Activated CD4-positive, alpha-beta T cell treated with anti-CD3 and anti-CD28 coated beads, Interleukin-2, Interleukin-4, amounts not matched to agents 100 ng/mL and 50 ng/mL, durations not matched to agents 16 hours and 8 hours (primary cell): Measurements from ENCODE around the gene POLR2E.

ENCODE experiments used
- DNase-seq: peaks from one replicate; pipeline ENCODE4 v3.0.0-alpha.2; 2020; ENCODE audit warnings: low spot score

The POLR2E gene

DNA sequence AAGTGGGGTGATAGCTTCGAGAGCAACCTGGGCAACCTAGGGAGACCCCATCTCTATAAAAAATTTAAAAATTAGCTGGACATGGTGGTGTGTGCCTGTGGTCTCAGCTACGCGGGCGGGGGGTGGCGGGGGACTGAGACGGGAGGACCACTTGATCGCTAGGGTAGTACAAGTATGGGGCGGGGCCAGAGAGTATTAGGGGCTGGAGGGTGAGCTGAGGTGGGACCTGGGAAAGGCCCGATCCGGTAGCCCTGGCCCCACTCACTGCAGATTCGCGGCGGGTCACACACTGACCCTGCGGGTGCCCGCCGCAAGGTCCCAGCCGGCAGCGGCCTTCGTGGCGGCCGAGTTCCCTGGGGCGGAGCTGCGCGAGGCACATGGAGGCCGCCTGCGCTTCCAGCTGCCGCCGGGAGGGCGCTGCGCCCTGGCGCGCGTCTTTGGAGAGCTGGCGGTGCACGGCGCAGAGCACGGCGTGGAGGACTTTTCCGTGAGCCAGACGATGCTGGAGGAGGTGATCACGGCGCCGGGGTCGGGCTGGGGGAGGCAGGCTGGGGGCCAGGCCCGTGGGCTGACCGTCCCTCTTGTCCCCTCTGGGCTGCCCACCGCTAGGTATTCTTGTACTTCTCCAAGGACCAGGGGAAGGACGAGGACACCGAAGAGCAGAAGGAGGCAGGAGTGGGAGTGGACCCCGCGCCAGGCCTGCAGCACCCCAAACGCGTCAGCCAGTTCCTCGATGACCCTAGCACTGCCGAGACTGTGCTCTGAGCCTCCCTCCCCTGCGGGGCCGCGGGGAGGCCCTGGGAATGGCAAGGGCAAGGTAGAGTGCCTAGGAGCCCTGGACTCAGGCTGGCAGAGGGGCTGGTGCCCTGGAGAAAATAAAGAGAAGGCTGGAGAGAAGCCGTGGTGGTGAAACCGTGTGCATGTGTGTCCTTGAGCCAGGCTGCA lies 30.2 kb downstream of the POLR2E start:
- peak; percentile 75 for DNase-seq

DNA sequence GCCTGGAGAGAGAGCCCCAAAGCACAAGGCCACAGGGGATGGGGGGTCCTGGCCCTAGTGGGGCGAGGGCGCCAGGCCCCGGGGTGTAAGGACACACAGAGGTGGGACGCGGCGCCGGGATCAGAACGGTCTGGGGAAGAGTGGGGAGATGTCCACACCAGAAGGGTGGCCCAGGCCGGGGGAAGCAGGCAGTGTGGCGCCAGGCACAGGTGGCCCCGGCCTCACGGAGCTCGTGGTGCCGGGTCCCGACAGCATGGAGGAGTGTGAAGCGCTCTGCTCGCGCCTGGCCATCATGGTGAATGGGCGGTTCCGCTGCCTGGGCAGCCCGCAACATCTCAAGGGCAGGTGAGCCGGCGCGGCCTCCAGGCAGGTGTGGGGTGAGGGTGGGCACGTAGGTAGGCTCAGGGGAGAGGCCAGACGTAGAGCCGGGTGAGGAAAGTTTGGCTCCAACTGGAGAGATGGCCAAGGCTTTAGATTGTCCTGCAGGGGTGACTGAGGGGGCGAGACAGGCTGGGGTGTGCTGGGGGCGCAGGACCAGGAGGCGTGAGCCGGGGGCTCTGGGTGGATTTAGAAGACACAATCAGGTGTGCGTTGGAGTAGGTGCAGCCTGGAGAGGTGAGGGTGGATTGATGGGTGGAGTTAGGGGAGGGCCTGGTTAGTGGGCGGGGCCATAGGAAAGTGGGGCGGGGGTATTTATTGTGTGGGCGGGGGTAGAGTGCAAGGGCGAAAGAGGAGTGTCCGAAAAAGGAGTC lies 31.1 kb downstream of the POLR2E start:
- no peak for DNase-seq

DNA sequence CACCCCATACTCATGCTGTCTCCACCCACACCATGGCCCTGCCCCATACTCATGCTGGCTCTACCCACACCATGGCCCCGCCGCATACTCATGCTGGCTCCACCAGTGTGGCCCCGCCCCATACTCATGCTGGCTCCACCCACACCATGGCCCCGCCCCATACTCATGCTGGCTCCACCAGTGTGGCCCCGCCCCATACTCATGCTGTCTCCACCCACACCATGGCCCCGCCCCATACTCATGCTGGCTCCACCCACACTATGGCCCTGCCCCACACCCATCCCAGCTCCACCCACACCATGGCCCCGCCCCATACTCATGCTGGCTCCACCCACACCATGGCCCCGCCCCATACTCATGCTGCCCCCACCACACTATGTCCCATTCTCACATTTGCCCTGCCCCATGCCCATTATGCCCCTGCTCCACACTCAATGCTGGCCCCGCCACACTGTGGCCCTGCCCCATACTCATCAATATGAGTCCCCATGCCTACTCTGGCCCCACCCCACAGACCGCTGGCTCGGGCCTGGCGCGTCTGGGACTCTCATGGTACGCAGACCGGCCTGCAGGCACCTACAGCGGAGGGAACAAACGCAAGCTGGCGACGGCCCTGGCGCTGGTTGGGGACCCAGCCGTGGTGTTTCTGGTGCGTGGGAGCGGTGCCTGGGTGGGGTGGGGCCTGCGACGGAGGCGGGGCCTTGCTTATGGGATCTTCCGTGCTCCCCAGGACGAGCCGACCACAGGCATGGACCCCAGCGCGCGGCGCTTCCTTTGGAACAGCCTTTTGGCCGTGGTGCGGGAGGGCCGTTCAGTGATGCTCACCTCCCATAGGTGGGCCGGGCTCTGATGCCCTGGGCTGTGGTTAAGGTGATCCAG lies 31.9 kb downstream of the POLR2E start:
- peak; percentile 55 for DNase-seq

DNA sequence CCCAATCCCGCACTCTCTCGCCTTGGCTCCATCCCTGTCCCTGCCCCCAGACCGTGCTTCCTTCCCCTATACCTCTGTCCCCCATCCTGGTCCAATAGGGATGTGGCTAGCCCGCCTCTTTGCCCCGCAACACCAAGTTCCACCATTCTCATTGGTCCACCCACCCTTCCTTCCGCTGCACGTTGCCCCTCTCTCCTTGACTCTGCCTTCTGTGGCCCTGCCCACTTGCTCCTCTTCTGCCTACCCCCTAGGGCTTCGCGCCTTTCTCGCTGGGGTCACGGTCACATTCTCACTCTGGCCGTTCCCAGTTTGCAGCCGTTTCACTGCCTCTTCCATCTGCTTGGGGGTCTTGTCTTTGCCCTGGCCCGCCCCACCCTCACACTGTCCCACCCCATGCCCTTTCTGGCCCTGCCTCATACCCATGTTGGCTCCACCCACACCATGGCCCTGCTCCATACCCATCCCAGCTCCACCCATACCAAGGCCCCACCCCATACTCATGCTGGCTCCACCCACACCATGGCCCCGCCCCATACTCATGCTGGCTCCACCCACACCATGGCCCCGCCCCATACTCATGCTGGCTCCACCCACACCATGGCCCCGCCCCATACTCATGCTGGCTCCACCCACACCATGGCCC lies 32.7 kb downstream of the POLR2E start:
- no peak for DNase-seq

DNA sequence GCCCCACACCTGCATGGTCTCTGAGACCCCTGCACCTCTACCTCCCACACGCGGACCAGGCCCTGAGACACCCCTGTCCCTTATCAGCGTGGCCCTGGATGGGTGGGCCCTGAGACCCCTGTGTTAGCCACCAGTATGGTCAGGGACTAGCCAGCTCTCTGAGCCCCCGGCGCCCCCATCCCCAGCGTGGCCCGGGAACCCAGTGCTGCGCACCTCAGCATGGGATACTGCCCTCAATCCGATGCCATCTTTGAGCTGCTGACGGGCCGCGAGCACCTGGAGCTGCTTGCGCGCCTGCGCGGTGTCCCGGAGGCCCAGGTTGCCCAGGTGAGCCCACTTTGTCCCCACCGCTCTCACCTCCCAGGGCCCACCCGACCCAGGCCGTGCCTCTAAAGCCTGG lies 33.2 kb downstream of the POLR2E start:
- DNase-seq = no peak

DNA sequence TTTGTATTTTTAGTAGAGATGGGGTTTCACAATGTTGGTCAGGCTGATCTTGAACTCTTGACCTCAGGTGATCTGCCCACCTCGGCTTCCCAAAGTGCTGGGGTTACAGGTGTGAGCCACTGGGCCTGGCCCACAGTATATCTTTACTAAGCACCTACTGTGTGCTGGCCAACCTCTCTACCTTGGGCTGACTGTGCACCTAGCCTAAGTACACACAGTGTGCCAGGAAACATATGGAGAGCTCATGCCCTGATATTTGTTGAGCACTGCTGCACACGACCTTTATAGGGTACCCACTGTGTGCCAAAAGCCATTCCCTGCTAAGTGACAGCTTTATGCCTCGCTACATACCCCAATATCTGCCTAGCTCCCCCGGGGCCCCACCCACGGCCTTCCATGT lies 34.5 kb downstream of the POLR2E start:
- DNase-seq = no peak

DNA sequence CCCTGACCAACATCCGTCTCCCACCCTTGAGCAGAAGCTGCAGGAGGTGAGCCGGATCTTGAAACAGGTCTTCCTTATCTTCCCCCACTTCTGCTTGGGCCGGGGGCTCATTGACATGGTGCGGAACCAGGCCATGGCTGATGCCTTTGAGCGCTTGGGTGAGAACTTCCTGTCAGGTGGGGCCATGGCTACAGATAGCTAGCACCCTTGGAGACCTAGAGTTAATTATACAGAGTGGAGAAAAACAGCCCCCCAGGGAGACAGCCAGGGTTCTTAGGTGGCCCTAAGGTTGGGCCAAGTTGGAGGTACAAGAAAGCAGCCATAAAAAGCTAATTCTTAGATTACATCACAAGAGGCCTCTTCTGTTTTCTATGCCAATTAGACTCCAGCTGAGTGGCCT lies 37.1 kb downstream of the POLR2E start:
- DNase-seq = no peak

DNA sequence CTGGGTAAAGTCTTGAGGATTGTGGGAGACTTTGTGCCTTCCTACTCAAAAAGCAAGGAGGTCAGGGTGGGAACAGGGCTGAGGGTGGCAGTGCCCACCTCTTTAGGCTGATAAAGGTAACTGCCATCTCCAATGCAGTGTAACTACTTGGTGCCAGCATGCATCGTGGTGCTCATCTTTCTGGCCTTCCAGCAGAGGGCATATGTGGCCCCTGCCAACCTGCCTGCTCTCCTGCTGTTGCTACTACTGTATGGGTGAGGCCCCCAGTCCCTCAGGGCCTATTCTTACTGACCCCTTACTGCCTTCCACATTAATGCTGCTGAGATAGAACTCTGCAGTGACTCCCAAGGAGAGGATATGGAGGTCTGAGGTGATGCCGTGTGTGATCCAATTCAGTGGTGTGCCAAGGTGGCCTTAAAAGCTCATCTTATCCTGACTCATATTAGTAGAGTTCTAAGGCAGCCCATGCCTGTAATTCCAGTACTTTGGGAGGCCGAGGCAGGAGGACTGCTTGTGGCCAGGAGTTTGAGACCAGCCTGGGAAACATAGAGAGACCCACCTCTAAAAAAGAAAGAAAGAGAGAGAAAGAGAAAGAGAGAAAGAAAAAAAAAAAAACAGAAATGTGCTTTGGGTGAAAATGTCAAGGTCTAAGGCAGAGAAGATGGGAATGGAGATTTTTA lies 37.9 kb downstream of the POLR2E start:
- peak; percentile 57 for DNase-seq

DNA sequence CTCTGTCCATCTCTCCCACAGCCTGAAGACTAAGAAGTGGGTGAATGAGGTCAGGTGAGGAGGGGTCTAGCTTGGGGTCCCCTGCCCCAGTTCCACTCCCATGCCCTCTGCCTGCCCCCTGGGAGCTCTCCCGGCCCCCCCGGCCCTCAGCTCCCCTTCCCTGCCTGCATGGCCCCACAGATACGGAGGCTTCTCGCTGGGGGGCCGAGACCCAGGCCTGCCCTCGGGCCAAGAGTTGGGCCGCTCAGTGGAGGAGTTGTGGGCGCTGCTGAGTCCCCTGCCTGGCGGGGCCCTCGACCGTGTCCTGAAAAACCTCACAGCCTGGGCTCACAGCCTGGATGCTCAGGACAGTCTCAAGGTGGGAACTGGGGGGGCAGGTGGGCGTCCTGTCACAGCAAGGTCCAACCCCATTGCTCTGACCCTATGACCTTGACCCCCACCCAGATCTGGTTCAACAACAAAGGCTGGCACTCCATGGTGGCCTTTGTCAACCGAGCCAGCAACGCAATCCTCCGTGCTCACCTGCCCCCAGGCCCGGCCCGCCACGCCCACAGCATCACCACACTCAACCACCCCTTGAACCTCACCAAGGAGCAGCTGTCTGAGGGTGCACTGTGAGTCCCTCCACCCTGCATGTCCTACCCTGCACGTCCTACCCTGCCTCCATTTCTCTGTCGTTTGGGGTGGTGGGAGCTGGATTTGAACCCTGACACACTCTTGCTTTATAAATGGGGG lies 39.1 kb downstream of the POLR2E start:
- no peak for DNase-seq

DNA sequence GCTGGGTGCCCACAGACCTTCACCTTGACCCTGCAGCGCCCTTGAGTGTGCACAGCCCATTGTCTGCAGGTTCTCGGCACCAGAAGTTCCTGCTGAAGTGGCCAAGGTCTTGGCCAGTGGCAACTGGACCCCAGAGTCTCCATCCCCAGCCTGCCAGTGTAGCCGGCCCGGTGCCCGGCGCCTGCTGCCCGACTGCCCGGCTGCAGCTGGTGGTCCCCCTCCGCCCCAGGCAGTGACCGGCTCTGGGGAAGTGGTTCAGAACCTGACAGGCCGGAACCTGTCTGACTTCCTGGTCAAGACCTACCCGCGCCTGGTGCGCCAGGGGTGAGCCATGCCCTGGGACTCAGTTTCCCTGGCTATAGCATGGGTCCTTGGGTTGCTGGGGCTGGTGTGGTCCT lies 40.1 kb downstream of the POLR2E start:
- no peak for DNase-seq

DNA sequence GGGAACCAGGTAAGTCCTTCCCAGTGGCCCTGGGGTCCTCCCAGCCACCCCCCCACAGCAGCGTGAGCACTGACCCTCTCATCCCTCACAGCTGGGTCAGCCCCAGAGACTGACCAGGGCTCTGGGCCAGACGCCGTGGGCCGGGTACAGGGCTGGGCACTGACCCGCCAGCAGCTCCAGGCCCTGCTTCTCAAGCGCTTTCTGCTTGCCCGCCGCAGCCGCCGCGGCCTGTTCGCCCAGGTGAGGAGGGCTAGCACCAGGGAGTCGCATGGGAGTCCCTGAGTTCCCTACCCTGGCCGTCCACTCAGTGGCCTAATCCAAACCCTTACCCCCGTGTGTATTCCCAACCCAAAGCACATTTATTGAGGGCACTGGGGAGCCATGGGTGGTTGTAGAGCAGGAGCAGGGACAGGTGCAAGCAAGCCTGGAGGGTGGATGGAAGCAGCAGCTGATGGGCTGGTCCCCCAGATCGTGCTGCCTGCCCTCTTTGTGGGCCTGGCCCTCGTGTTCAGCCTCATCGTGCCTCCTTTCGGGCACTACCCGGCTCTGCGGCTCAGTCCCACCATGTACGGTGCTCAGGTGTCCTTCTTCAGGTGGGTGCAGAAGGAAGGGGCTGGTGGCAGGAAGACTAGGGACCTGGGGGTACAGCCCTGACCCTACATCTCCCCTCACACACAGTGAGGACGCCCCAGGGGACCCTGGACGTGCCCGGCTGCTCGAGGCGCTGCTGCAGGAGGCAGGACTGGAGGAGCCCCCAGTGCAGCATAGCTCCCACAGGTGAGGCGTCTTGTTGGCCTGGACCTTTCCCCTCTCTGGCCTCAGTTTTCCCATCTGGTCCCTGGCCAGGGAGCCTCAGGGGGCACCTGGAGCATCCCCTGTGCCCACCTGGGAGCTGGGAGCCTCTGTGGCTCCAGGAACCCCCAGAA lies 40.8 kb downstream of the POLR2E start:
- DNase-seq = no peak

DNA sequence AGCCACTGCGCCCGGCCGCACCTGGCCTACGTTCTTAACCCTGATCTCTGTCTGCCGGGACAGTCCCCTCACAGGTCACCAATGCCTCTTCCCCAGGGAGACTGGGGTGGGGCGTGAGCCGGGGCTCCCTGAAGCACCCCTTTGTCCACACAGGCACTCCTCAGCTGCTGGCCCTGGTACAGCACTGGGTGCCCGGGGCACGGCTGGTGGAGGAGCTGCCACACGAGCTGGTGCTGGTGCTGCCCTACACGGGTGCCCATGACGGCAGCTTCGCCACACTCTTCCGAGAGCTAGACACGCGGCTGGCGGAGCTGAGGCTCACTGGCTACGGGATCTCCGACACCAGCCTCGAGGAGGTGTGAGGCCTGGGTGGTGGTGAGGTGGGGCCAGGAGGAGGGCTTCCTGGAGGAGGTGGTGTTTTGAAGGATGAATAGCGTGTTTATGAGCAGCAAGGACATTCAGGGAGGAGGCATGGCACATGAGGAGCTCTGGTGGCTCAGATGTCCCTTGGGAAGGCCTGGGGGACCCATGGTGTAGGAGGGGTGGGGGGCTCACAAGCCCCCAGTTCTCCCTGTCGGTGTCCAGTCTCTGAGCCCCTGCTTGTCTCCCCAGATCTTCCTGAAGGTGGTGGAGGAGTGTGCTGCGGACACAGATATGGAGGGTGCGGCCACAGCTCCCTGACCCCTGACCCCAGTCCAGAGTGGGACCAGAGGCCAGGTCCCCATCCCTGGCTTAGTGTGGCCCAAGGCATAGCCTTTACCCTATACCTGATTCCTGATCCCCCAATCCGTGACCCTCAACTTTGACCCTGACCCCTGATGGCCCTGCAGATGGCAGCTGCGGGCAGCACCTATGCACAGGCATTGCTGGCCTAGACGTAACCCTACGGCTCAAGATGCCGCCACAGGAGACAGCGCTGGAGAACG lies 41.7 kb downstream of the POLR2E start:
- DNase-seq = no peak

DNA sequence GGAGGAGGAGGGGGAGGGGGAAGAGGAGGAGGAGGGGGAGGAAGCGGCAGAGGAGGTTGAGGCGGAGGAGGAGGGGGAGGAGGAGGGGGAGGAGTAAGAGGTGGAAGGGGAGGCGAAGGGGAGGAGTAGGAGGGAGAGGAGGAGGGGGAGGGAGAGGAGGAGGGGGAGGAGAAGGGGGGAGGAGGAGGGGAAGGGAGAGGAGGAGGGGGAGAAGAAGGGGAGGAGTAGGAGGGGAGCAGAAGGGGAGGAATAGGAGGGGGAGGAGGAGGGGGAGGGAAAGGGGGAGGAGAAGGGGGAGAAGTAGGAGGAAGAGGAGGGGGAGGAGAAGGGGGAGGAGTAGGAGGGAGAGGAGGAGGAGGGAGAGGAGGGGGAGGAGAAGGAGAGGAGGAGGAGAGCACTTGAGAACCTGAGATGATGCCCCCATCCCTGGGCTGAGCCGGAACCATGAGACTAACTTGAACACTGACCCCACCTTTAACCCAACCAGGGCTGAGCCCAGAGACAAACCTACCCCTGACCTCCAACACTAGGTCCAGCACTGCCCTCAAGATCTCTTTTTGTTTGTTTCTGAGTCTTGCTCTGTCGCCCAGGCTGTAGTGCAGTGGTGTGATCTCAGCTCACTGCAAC lies 42.7 kb downstream of the POLR2E start:
- no peak for DNase-seq

DNA sequence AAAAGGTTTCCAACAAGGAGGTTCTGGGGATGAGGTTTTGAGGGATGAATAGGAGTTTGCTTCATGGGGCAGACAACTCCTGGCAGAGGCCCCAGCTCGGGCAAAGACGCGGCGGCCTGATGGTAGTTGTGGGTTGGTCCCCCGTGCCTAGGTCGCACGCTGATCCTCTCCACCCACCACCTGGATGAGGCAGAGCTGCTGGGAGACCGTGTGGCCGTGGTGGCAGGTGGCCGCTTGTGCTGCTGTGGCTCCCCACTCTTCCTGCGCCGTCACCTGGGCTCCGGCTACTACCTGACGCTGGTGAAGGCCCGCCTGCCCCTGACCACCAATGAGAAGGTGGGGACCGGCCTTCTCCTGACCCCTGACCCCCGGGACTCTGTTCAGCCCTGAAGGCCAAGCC lies 43.4 kb downstream of the POLR2E start:
- no peak for DNase-seq

DNA sequence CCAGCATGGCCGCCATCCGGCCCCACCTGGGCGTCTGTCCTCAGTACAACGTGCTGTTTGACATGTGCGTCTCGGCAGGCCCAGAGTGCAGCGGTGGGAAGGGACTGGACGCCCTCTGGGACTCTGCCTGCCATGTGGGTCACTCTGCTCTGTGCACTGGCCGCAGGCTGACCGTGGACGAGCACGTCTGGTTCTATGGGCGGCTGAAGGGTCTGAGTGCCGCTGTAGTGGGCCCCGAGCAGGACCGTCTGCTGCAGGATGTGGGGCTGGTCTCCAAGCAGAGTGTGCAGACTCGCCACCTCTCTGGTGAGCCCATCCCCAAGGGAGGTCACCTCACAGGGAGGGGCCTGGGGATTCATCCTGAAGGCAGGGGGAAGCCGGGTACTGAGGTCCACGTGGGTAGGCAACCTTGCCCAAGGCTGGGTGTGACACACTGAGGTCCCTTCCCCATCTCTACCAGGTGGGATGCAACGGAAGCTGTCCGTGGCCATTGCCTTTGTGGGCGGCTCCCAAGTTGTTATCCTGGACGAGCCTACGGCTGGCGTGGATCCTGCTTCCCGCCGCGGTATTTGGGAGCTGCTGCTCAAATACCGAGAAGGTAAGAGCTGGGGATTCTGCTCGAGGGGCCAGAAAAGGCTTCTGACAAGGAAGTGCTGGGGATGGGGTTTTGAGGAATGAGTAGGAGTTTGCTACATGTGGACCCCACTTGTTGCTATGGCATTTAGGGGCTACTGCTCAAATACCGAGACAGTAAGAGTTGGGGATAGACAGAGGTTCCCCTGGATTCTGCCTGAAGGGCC lies 44.0 kb downstream of the POLR2E start:
- DNase-seq = no peak

DNA sequence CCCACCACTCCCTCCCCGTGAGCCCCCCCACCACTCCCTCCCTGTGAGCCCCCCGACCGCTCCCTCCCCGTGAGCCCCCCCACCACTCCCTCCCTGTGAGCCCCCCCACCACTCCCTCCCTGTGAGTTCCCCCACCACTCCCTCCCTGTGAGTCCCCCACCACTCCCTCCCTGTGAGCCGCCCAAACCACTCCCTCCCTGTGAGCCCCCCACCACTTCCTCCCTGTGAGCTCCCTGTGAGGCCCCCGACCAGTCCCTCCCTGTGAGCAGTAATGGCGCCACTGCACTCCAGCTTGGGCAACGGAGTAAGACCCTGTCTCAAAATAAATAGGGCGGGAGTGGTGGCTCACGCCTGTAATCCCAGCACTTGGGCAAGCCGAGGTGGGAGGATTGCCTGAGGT lies 45.4 kb downstream of the POLR2E start:
- no peak for DNase-seq

DNA sequence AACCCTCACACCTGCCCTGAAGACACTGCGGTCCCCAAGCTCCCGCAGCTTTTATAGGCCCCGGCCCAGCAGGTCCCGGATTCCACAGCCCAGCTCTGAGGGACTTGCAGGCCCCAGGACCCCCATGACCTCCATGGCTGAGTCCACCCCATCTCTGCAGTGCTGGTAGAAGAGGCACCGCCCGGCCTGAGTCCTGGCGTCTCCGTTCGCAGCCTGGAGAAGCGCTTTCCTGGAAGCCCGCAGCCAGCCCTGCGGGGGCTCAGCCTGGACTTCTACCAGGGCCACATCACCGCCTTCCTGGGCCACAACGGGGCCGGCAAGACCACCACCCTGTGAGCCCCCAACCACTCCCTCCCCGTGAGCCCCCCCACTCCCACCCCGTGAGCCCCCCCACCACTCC lies 46.1 kb downstream of the POLR2E start:
- DNase-seq = no peak
